K562 (cell line): ENCODE measurements around the gene UBXN11. TPM values are rescaled to one million over a fixed set of nuclear protein-coding genes. Genes with fewer than 3 reads are reported as not detected.

Experiments
- ATAC-seq: fragments of 200-7000 bp; cut with Tn5 transposase; 3 replicates; pipeline ENCODE4 v1.9.1; 2020; ENCODE audit warnings: moderate library complexity
- BruUV-seq: library from RNA; stranded (reverse); fragments of 400-500 nt; replicated peaks from 2 replicates; lab custom pipeline; 2021; lab: Mats Ljungman, UMichigan
- CTCF ChIA-PET: fragments of 300-600 bp; formaldehyde crosslinking; extraction: SDS; loops from one replicate; lab custom pipeline; 2021; ENCODE audit warnings: low intra/inter-chr PET ratio; lab: Yijun Ruan, JAX
- POLR2A ChIA-PET: fragments of 300-600, 350-650 bp; sonication (Branson Sonifier 250); formaldehyde crosslinking; extraction: SDS; loops from one replicate; lab custom pipeline; 2021; ENCODE audit warnings: antibody characterized with exemption, inconsistent platforms; lab: Yijun Ruan, JAX
- DNase-seq, 4 experiments: peaks; one replicate each; pipeline versions ENCODE4 v3.0.0 to v3.0.0-alpha.2; 2011 to 2018; ENCODE audit warnings: low spot score in 3 of 4, mixed read lengths in 3 of 4; ENCODE audit errors: extremely low read depth in 1 of 4
- FAIRE-seq: peaks from 2 replicates; lab custom pipeline; 2011; peaks lifted over from hg19 to GRCh38; lab: Jason Lieb, UNC
- H2AFZ ChIP-seq: 2 replicates; pipeline ENCODE4 v1.6.0; 2011; ENCODE audit warnings: low read depth, low read length, control low read depth, inconsistent platforms
- H3K27ac ChIP-seq: fragments of 200-600 bp; 3 replicates; pipeline ENCODE4 v1.8.0; 2011; ENCODE audit warnings: low read depth, mild to moderate bottlenecking, control low read depth, inconsistent platforms, low read length, moderate library complexity, mixed read lengths; ENCODE audit errors: extremely low read depth
- H3K27me3 ChIP-seq, 2 experiments: fragments of 300-600 bp in 1 of 2; 2 replicates in 1 of 2; 3 replicates in 1 of 2; pipeline versions ENCODE4 v1.6.0 to v1.8.0; 2011; ENCODE audit warnings: inconsistent platforms in 2 of 2, low read length in 2 of 2, mild to moderate bottlenecking in 1 of 2, mixed read lengths in 1 of 2, moderate library complexity in 1 of 2; ENCODE audit not compliant: control insufficient read depth in 2 of 2, insufficient read depth in 2 of 2
- H3K36me3 ChIP-seq: fragments of 300-600 bp; 3 replicates; pipeline ENCODE4 v1.8.0; 2011; ENCODE audit warnings: mild to moderate bottlenecking, low read length, inconsistent platforms; ENCODE audit not compliant: control insufficient read depth, insufficient read depth
- H3K4me1 ChIP-seq, 2 experiments: fragments of 200-600 bp in 1 of 2; replicated peaks in 1 of 2; 2 replicates in 1 of 2; 3 replicates in 1 of 2; pipeline versions ENCODE4 v1.5.1 to v1.8.0; 2011; ENCODE audit warnings: inconsistent platforms in 2 of 2, low read length in 2 of 2, mild to moderate bottlenecking in 1 of 2, mixed read lengths in 1 of 2, moderate library complexity in 1 of 2; ENCODE audit not compliant: control insufficient read depth in 2 of 2, insufficient read depth in 2 of 2
- H3K4me2 ChIP-seq: 2 replicates; pipeline ENCODE4 v1.6.1; 2011; ENCODE audit warnings: low read length, control low read depth, inconsistent platforms, mixed read lengths; ENCODE audit not compliant: insufficient read depth
- H3K4me3 ChIP-seq: fragments of 200-600 bp; sonication (generic), shearing (Covaris generic); 2 replicates; pipeline ENCODE4 v1.5.1; 2016; ENCODE audit warnings: control low read depth, inconsistent platforms
- H3K79me2 ChIP-seq: fragments of 200-600 bp; 3 replicates; pipeline ENCODE4 v1.8.0; 2011; ENCODE audit warnings: low read length, inconsistent platforms; ENCODE audit not compliant: control insufficient read depth, insufficient read depth
- H3K9ac ChIP-seq, 2 experiments: 2 replicates each; pipeline versions ENCODE4 v1.6.0 to v1.6.1; 2011; ENCODE audit warnings: low read depth in 2 of 2, low read length in 2 of 2, control low read depth in 1 of 2, inconsistent platforms in 1 of 2, mild to moderate bottlenecking in 1 of 2, mixed read lengths in 1 of 2; ENCODE audit not compliant: insufficient read depth in 1 of 2
- H3K9me1 ChIP-seq: one replicate; pipeline ENCODE4 v1.6.0; 2011; ENCODE audit warnings: inconsistent platforms, mild to moderate bottlenecking, low read length, moderate library complexity; ENCODE audit not compliant: control insufficient read depth, insufficient read depth
- H3K9me3 ChIP-seq: replicated peaks from 2 replicates; pipeline ENCODE4 v1.5.1; 2011; ENCODE audit warnings: low read depth, low read length, inconsistent platforms; ENCODE audit not compliant: control insufficient read depth, insufficient read depth
- H4K20me1 ChIP-seq: replicated peaks from 2 replicates; pipeline ENCODE4 v1.6.1; 2011; ENCODE audit warnings: low read length, inconsistent platforms, mixed read lengths; ENCODE audit not compliant: control insufficient read depth, insufficient read depth
- ASH1L ChIP-seq: fragments of 450-650 bp; IDR thresholded peaks from 2 replicates; pipeline ENCODE4 v1.6.1; 2018; ENCODE audit warnings: borderline replicate concordance, mild to moderate bottlenecking, low read depth; ENCODE audit not compliant: partially characterized antibody
- BRF1 ChIP-seq: IDR thresholded peaks from 3 replicates; pipeline ENCODE4 v1.6.1; 2011; ENCODE audit warnings: borderline replicate concordance, mild to moderate bottlenecking; ENCODE audit not compliant: insufficient read length; ENCODE audit errors: extremely low read depth
- CBX8 ChIP-seq: fragments of 200-600 bp; sonication (generic); IDR thresholded peaks from 2 replicates; pipeline ENCODE4 v1.6.1; 2012; ENCODE audit warnings: borderline replicate concordance, mixed run types, low read depth, mild to moderate bottlenecking, moderate library complexity, mixed read lengths, low read length, control low read depth, inconsistent platforms; ENCODE audit not compliant: poor library complexity, severe bottlenecking; ENCODE audit errors: extremely low read depth
- ELF2 ChIP-seq: fragments of 250-450 bp; sonication (Bioruptor Pico); IDR thresholded peaks from 2 replicates; pipeline ENCODE4 v1.5.0; 2021; ENCODE audit warnings: mild to moderate bottlenecking
- EP400 ChIP-seq: fragments of 450-650 bp; IDR thresholded peaks from 2 replicates; pipeline ENCODE4 v1.6.1; 2017; ENCODE audit warnings: antibody characterized with exemption, mild to moderate bottlenecking, moderate library complexity
- ETS2 ChIP-seq: IDR thresholded peaks from 2 replicates; pipeline ENCODE4 v1.6.1; 2016; ENCODE audit warnings: borderline replicate concordance, missing genetic modification characterization, mild to moderate bottlenecking, moderate library complexity, missing compliant biosample characterization; ENCODE audit not compliant: poor library complexity, severe bottlenecking
- FIP1L1 ChIP-seq: fragments of 200-400 bp; formaldehyde crosslinking; IDR thresholded peaks from 2 replicates; pipeline ENCODE4 v1.6.1; 2018; ENCODE audit warnings: mild to moderate bottlenecking, low read depth, low read length; ENCODE audit not compliant: poor library complexity, severe bottlenecking
- FOS ChIP-seq: IDR thresholded peaks from 3 replicates; pipeline ENCODE4 v1.6.1; 2011; ENCODE audit not compliant: insufficient read length; ENCODE audit errors: extremely low read depth
- HDAC3 ChIP-seq: fragments of 450-650 bp; IDR thresholded peaks from 2 replicates; pipeline ENCODE4 v1.6.1; 2018; ENCODE audit warnings: borderline replicate concordance, mild to moderate bottlenecking, moderate library complexity; ENCODE audit not compliant: partially characterized antibody
- HLTF ChIP-seq: fragments of 450-650 bp; IDR thresholded peaks from 2 replicates; pipeline ENCODE4 v1.6.1; 2016
- HMGN3 ChIP-seq: IDR thresholded peaks from 2 replicates; pipeline ENCODE4 v1.6.1; 2011; ENCODE audit warnings: borderline replicate concordance, low read depth, mild to moderate bottlenecking, mixed read lengths, low read length; ENCODE audit not compliant: insufficient read length; ENCODE audit errors: extremely low read depth
- HOXB6 ChIP-seq: fragments of 250-450 bp; sonication (Bioruptor Pico); IDR thresholded peaks from 2 replicates; pipeline ENCODE4 v1.5.1; 2022; ENCODE audit warnings: mild to moderate bottlenecking, borderline replicate concordance
- MCM5 ChIP-seq: fragments of 450-650 bp; IDR thresholded peaks from 2 replicates; pipeline ENCODE4 v1.6.1; 2016; ENCODE audit warnings: low read depth
- MIER1 ChIP-seq: fragments of 450-650 bp; IDR thresholded peaks from 2 replicates; pipeline ENCODE4 v1.6.1; 2016; ENCODE audit warnings: antibody characterized with exemption, mild to moderate bottlenecking, low read depth
- PREB ChIP-seq: sonication (generic); formaldehyde crosslinking; IDR thresholded peaks from 2 replicates; pipeline ENCODE4 v1.8.1; 2023; ENCODE audit warnings: mild to moderate bottlenecking, missing genetic modification reagents
- RFX7 ChIP-seq: fragments of 250-450 bp; sonication (Bioruptor Pico); IDR thresholded peaks from 2 replicates; pipeline ENCODE4 v1.5.1; 2021; ENCODE audit warnings: mild to moderate bottlenecking
- TCF7L2 ChIP-seq: fragments of 150-350 bp; IDR thresholded peaks from 2 replicates; pipeline ENCODE4 v1.6.1; 2016; ENCODE audit warnings: low read depth, mild to moderate bottlenecking, low read length, moderate library complexity
- TEAD4 ChIP-seq, 2 experiments: sonication (generic) in 1 of 2; formaldehyde crosslinking in 1 of 2; IDR thresholded peaks; 2 replicates each; pipeline versions ENCODE4 v1.6.1 to v1.8.0; 2012 to 2022; ENCODE audit warnings: borderline replicate concordance in 1 of 2, inconsistent platforms in 1 of 2, low read length in 1 of 2, mild to moderate bottlenecking in 1 of 2, missing genetic modification reagents in 1 of 2
- ZBTB2 ChIP-seq: fragments of 450-650 bp; IDR thresholded peaks from 2 replicates; pipeline ENCODE4 v1.6.1; 2016; ENCODE audit warnings: antibody characterized with exemption
- WGBS: fragments of 100-300 bp; shearing (Covaris generic); methylation state at CpG from one replicate; pipeline ENCODE4 v1.1.6; 2016; ENCODE audit warnings: low coverage, mixed read lengths; ENCODE audit not compliant: insufficient coverage; ENCODE audit errors: missing lambda C conversion rate; 5-methylcytosine and 5-hydroxymethylcytosine counted together
- in situ Hi-C: fragments of 300-500 bp; cut with MboI; formaldehyde crosslinking; loops from 4 replicates; pipeline ENCODE4 v1.15.0; 2018; ENCODE audit warnings: inconsistent platforms, mixed read lengths
- intact Hi-C: fragments of 100-400 bp; cut with micrococcal nuclease; formaldehyde crosslinking; loops from 2 replicates; pipeline ENCODE4 v1.14.2; 2022
- polyA plus RNA-seq, 8 experiments: library from polyadenylated mRNA; depleted of rRNA in 4 of 8; stranded (reverse) in 5 of 8; unstranded in 3 of 8; fragments of >200 nt; fragmentation: Nextera tagmentation in 2 of 8; fragmentation: Illumina TruSeq in 1 of 8; extraction: Ambion mirVana in 2 of 8; extraction: Trizol in 1 of 8; gene quantifications; 2 replicates each; pipeline versions ENCODE4 v1.2.1 to v1.2.3, GENCODE V29; 2011 to 2014; ENCODE audit warnings: inconsistent platforms in 1 of 8, missing spikeins in 1 of 8
- total RNA-seq, 7 experiments: library from RNA; depleted of rRNA in 6 of 7; stranded (reverse); fragments of >200 nt in 6 of 7; fragmentation: Illumina TruSeq in 2 of 7; extraction: Trizol in 2 of 7; gene quantifications; 2 replicates each; pipeline versions ENCODE4 v1.2.1 to v1.2.3, GENCODE V29; 2011 to 2021; ENCODE audit warnings: low replicate concordance in 1 of 7

The UBXN11 gene
- total and polyA plus RNA-seq, 9 of the 15 experiments (the other 6 are each of a cell fraction or from before 2014, with no cell fraction given): 0.48 to 34.3 (median 11.3) TPM

GRCh38 chr1:26252718-26253117, 53.7 kb downstream of the UBXN11 start:
- H3K27me3 ChIP-seq: no peaks in the 10 kb centered on the region
- H3K9ac ChIP-seq: no peak overlapping the region
- ATAC-seq (no peak), DNase-seq (no peak), FAIRE-seq (no peak)
- no peak overlapping the region for H3K27ac ChIP-seq
- H3K79me2 ChIP-seq: peaks cover 71% of the 10 kb centered on the region
- WGBS: 73% methylated on average over 7 of the region's 7 CpGs
- intact Hi-C loops (no loop called here), in situ Hi-C loops (no loop called here)
- no TSS peak for BruUV-seq
- ChIA-PET CTCF (no interaction called here), POLR2A (interaction anchor here (1.3 kb wide), 1 partner anchor 10 kb away, joined by 5 read pairs; no protein-coding TSS in a partner anchor)
- H3K36me3 ChIP-seq: peaks cover 88% of the 10 kb centered on the region
- no peaks in the 10 kb centered on the region for H3K4me1 ChIP-seq
- H3K4me3 ChIP-seq: no peak overlapping the region
- no peak overlapping the region for H2AFZ ChIP-seq
- H3K9me3 ChIP-seq: no peaks in the 10 kb centered on the region
- H3K4me2 ChIP-seq: no peak overlapping the region
- no peaks in the 10 kb centered on the region for H3K9me1 ChIP-seq
- TF ChIP-seq ETS2 (tag) (no peak), EP400 (no peak), HOXB6 (CRISPR knock-in tag) (no peak), TEAD4 (IDR thresholded peaks at IDR 0.05; ENCODE audit: low read length) (no peak), TEAD4 (CRISPR knock-in tag; IDR thresholded peaks at IDR 0.05; ENCODE audit: borderline replicate concordance) (no peak), BRF1 (no peak), TCF7L2 (no peak), PREB (CRISPR knock-in tag) (no peak), HMGN3 (no peak), HLTF (no peak), FOS (no peak), ASH1L (no peak), ELF2 (CRISPR knock-in tag) (no peak), MIER1 (no peak), ZBTB2 (no peak), FIP1L1 (no peak), MCM5 (no peak), HDAC3 (no peak), RFX7 (CRISPR knock-in tag) (no peak), CBX8 (no peak)
- no peaks in the 10 kb centered on the region for H4K20me1 ChIP-seq
